Stimulated activated CD8-positive, alpha-beta memory T cell treated with anti-CD3 and anti-CD28 coated beads, Interleukin-12 subunit alpha, Interleukin-12 subunit beta, amount 100 ng/mL, for 4 hours (primary cell): ENCODE data around the gene PBRM1.
"Not testable (repeated sequence)": the region's sequence is repeated elsewhere in the genome, so short reads cannot be mapped to it uniquely, and the experiment has no call there.

Experiments
- DNase-seq: peaks from one replicate; pipeline ENCODE4 v3.0.0-alpha.2; 2020; ENCODE audit warnings: low read depth

The PBRM1 gene

GRCh38 chr3:52536369-52537164 lies 149.1 kb downstream of the PBRM1 start, which contains the start of gene UQCC5:
UQCC5 (plus strand) TSS chr3:52536605; CDS start chr3:52536756, 151 bp downstream.
- peak; percentile 96 for DNase-seq

DNA sequence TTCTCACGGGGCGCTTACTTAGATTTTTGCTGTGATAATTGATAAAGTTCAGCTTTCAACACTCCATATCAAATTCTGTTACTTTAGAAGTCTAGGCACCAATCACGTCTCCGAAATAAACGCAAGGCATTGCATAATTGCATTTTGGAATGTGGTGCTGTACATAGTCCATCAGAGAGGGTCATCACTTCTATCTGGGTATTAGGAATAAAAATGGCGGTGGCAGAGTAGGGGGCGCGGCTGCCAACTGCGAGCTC lies 149.7 kb downstream of the PBRM1 start:
- DNase-seq = no peak

DNA sequence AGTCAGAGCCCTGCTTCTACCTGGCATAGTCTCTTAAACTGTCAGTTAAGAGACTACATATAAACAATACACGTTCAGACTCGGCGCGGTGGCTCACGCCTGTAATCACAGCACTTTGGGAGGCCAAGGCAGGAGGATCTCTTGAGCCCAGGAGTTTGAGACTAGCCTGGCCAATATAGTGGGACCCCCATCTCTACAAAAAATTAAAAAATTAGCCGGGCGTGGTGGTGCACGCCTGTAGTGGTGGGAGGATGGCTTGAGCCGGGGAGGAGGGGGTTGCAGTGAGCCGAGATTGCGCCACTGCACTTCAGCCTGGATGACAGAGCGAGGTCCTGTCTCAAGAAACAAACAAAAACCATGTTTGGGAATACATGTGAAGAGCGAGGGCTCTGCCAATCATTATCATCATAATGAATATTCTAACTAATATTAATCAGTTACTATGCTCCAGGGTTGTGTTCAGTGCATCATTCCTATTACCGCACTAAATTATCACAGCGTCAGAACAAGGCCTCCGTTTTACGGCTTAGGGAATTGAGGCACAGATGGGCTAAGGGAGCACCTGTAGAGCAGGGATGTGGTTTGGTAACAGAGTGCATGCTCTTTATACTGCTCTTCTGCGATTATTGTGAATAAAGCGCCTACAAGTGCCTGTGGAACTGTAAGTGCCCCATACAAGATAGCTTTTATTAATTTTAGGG lies 150.2 kb downstream of the PBRM1 start:
- DNase-seq = no peak

GRCh38 chr3:52534281-52535183 lies 151.2 kb downstream of the PBRM1 start:
- no peak for DNase-seq

GRCh38 chr3:52533623-52534280 lies 152.0 kb downstream of the PBRM1 start, which contains the start of gene NT5DC2:
NT5DC2 (minus strand) TSS chr3:52533857; CDS start chr3:52533737, 120 bp downstream.
- peak; percentile 61 for DNase-seq

- peak; percentile 15 for DNase-seq
Measured at GRCh38 chr3:52532838-52533622, 152.7 kb downstream of the PBRM1 start.

DNA sequence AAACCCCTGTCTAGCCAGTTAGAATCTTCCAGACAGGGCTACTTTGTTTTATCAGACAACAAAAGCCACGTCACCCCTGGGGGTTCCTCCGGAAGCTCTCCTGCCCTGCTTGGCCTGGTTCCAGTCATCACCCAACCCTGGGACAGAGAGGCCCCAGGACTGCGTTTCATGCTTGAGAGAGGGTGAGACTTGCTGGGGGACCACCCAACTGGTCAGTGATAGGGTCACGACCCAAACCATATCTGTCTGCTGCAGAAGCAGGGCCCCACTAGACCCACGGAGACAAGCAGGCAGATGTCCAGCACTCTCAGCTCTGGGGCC lies 153.2 kb downstream of the PBRM1 start:
- peak; percentile 18 for DNase-seq

- no peak for DNase-seq
Measured at GRCh38 chr3:52531860-52532516, 153.7 kb downstream of the PBRM1 start.

GRCh38 chr3:52530918-52531826 lies 154.5 kb downstream of the PBRM1 start:
- no peak for DNase-seq

DNA sequence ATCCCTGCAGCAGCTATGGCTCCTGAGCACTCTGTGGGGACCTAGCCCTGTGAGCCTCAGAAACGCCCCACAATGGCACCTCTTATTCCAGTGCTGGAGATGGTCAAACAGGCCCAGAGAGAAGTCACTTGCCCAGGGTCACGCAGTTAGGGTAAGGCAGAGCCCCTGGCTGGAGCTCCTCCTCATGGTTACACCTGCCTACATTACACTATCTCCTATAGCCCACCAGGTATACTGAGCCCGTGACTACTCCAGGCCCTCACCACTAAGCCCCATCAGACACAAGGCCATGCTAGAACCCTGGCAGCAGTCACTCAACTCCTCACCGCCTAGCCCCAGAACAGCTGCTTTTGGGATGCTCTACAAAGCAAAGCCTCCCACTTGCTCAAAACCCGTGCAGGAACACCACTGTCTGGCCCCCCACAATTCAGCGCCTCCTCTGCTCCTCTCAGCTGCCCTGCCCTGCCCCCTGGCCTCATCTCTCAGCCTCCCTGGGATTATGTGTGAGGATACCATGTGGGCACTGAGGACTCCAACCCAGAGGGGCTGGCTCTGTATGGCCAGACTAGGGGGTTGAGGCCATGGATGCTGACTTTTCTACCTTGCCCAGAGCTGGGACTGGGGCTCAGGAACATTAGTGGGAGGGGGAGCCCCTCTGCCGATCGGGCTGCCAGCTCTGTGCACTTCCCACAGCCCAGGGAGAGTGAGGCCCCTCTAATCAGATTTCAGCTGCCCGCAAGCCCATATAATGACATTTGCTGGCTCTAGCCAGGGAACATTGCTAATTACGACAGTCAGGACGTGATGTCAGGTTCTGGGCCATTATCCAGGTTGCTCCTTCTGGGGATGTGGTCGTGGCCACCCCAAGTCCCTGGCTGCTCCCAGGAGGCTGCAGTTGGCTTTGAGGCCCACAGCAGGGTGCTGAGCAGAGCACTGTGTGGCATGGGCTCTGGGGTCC lies 156.1 kb downstream of the PBRM1 start:
- no peak for DNase-seq

DNA sequence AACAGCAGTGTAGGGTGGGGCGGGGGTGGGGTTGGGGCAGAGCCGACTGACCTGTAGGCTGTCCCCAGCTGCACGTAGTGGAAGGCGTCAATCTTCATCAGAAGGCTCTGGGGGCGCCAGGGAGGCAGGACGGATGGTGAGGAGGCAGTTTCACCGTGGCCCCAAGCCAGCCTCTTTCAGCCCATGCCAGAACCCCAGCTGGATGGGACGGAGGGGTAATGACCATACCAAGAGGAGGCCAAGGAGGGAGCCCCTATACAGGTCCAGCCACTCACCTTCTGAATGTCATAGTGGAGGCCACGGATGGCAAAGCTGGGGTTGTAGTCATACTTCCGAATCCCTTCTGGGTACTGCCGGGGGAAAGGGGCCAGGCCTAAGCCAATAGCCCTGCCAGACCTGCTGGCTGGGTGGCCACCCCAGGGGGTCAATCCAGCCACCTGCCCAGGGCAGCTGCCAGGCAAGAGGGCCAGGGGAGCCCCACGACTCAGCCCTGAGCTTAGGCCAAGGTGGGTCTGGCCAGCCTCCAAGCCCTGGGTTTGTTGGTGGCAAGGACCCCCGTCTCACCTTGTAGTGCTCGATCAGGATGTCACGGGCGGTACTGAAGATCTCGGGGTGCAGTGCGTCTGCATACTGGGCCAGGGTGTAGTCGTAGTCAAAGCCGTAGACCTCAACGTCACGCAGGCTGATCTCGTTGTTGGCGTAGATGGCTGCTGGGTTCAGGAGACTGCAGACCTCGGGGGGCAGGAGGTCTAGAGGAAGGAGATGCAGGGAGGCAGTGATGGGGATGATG lies 156.9 kb downstream of the PBRM1 start:
- no peak for DNase-seq

DNA sequence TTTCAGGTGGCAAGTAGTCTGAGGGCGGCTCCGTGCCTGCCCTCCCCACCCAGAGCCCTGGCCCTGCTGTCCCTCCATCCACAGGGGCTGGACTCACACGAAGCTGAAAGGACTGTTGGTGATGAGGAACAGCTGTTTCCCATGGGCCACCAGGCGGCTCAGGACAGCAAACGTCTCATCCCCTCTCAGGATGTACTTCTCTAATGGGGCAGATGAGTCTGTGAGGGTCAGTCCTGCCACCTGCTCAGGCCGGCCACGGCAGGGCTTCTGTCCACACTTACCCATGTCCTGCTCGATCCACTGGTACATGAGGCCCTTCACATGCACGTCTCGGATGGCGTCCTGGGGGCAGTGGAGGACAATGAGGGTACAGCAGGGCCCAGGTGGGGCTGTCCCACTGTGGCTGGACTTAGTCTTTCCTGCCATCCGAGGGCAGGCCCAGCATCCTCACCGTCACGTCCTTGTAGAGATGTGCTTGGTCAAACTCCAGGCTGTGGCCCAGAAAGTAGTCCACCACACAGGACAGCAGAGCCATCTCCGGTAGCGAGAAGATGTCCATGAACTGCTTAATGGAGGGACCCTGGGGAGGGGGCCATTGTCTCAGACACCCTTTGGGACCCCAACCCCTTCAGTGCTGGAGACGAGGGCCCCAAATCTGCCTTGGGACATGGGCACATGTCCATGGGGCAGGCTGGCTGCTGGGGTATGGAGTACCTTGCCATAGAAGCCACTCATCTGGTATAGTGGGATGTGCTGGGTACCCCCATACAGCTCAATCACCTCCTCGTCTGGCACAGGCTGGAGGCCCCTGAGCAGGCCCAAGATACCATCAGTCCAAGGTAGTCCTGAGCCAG lies 157.8 kb downstream of the PBRM1 start:
- DNase-seq = no peak

DNA sequence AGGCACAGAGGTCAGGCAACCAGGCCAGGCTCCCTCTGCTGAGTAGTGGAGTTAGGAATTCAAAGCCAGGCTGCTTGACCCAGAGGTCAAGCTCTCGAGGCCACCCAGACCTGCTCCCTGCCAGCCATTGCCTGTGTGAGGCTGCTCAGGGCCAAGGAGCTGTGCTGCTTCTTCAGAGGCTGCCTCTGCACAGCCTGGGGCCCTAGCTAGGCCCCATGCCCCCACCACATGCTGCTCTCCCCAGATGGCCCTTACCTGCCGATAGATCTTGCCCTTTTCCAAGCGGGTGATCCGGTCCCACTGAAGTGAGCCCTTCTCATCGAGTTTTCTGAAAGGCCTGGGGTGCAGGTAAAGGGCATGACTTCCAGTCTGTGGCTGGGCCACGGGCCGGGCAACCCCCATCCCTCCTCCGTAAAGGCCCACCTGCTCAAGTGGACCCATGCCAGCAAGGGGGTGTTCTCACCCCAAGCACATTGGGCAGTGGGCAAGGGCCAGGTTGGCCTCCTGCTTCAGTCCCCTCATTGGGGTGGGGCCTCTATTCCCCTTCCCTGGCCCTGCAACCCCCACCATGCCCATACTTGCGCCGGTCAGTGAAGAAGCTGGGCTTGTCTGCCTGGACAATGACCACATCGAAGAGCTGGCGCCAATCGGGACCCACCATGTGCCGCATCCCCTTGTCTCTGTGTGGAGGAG lies 158.5 kb downstream of the PBRM1 start:
- DNase-seq = no peak

GRCh38 chr3:52526671-52527038 lies 159.1 kb downstream of the PBRM1 start:
- not testable (repeated sequence) for DNase-seq

DNA sequence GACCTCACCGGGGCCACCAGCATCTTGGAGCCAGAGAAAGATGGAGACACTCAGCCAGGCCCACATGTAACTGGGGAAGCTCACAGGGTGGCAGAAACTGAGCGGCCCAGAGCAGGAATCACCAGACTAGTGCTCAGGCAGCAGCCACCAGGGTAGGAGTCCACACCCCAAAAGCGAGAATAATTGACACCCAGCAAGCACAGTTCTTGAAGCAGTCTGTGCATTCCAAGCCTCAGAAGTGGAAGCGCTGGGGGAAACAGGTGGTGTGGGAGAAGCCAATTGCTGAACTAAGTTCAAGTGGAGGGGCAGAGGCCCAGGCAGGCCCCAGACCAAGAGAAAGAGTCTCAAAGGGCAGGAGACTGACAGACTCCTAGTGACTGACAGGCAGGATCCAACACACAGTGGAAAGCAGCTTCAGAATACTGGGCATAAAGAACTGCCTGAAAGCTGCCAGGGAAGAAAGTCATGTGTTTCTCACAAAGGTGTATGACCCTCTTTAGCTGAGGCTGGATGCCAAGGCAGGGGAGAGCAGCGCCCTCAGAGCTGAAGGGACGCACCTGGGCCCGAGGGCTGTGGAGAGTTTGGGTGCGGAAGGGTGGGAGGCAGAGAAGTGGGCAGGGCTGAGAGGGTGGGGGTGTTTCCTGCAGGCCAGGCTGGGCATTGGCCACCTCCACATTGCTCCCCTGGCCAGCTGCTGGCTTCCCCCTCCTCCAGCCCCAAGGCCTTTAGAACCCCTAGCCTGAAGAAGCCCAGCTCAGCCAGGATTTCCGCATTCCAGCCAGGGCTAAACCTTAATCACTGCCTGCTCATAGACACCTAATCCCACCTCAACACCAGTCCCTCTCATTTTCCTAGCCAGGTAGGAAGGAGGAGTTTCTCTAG lies 159.8 kb downstream of the PBRM1 start:
- no peak for DNase-seq
